ENCODE measurements around the gene BCAS3. TPM values are rescaled to one million over a fixed set of nuclear protein-coding genes. Genes with fewer than 3 reads are reported as not detected.
"Not testable (repeated sequence)": the region's sequence is repeated elsewhere in the genome, so short reads cannot be mapped to it uniquely, and the experiment has no call there.

Gene BCAS3
- total RNA-seq, 1 donor from 2014 or later, result 40.8 TPM

GRCh38 chr17:60743282-60743681 is 65.6 kb downstream of the BCAS3 start:
- FAIRE-seq, result no peak

GRCh38 chr17:60743799-60744198 is 66.1 kb downstream of the BCAS3 start:
- FAIRE-seq, result no peak
- no peak for DNase-seq (ENCODE audit: low spot score in 2 of 2)

More at GRCh38 chr17:60743282-60743681, 65.6 kb downstream of the BCAS3 start:
- DNase-seq (ENCODE audit: low spot score in 2 of 2), result no peak

GRCh38 chr17:60744355-60744966 is 66.8 kb downstream of the BCAS3 start:
- FAIRE-seq, result no peak
- DNase-seq (ENCODE audit: low spot score in 2 of 2), result no peak

GRCh38 chr17:60745544-60745943 is 67.9 kb downstream of the BCAS3 start:
- no peak for FAIRE-seq
- DNase-seq (ENCODE audit: low spot score in 2 of 2), result no peak

- no peak for FAIRE-seq
- DNase-seq (ENCODE audit: low spot score in 2 of 2), result no peak
Measured at GRCh38 chr17:60747069-60747808, 69.6 kb downstream of the BCAS3 start.

- no peak for DNase-seq (ENCODE audit: low spot score in 2 of 2)
- FAIRE-seq, result no peak
Measured at GRCh38 chr17:60748204-60748603, 70.6 kb downstream of the BCAS3 start.

GRCh38 chr17:60749050-60749449 is 71.4 kb downstream of the BCAS3 start:
- FAIRE-seq (no peak), DNase-seq (ENCODE audit: low spot score in 2 of 2) (no peak)

GRCh38 chr17:60749708-60750107 is 72.1 kb downstream of the BCAS3 start:
- no peak for DNase-seq (ENCODE audit: low spot score in 2 of 2)
- no peak for FAIRE-seq

GRCh38 chr17:60750640-60751039 is 73.0 kb downstream of the BCAS3 start:
- no peak for FAIRE-seq
- no peak for DNase-seq (ENCODE audit: low spot score in 2 of 2)

- FAIRE-seq (peak; percentile 34), DNase-seq (ENCODE audit: low spot score in 2 of 2) (no peak)
Measured at GRCh38 chr17:60751884-60752283, 74.2 kb downstream of the BCAS3 start.

- DNase-seq (ENCODE audit: low spot score in 2 of 2) (no peak), FAIRE-seq (peak; percentile 76)
Measured at GRCh38 chr17:60752873-60753577, 75.4 kb downstream of the BCAS3 start.

GRCh38 chr17:60754057-60754604 is 76.5 kb downstream of the BCAS3 start:
- FAIRE-seq, result no peak

GRCh38 chr17:60756798-60757197 is 79.1 kb downstream of the BCAS3 start:
- not testable (repeated sequence) for FAIRE-seq; DNase-seq (ENCODE audit: low spot score in 2 of 2)

More at GRCh38 chr17:60754057-60754604, 76.5 kb downstream of the BCAS3 start:
- no peak for DNase-seq (ENCODE audit: low spot score in 2 of 2)

GRCh38 chr17:60757437-60757836 is 79.8 kb downstream of the BCAS3 start:
- no peak for FAIRE-seq
- DNase-seq (ENCODE audit: low spot score in 2 of 2), result no peak

GRCh38 chr17:60759756-60760155 is 82.1 kb downstream of the BCAS3 start:
- DNase-seq (ENCODE audit: low spot score in 2 of 2) (no peak), FAIRE-seq (no peak)

GRCh38 chr17:60761301-60761700 is 83.7 kb downstream of the BCAS3 start:
- not testable (repeated sequence) for DNase-seq (ENCODE audit: low spot score in 2 of 2); FAIRE-seq

- DNase-seq (ENCODE audit: low spot score in 2 of 2), result no peak
- no peak for FAIRE-seq
Measured at GRCh38 chr17:60766778-60767190, 89.1 kb downstream of the BCAS3 start.

GRCh38 chr17:60767744-60768308 is 90.2 kb downstream of the BCAS3 start:
- FAIRE-seq (no peak), DNase-seq (ENCODE audit: low spot score in 2 of 2) (no peak)

- DNase-seq (ENCODE audit: low spot score in 2 of 2) (no peak), FAIRE-seq (no peak)
Measured at GRCh38 chr17:60769327-60769726, 91.7 kb downstream of the BCAS3 start.

- FAIRE-seq (no peak), DNase-seq (ENCODE audit: low spot score in 2 of 2) (no peak)
Measured at GRCh38 chr17:60770946-60771422, 93.3 kb downstream of the BCAS3 start.

GRCh38 chr17:60771621-60772020 is 94.0 kb downstream of the BCAS3 start:
- not testable (repeated sequence) for FAIRE-seq; DNase-seq (ENCODE audit: low spot score in 2 of 2)

All from frontal cortex (tissue), 4 donors.